DMS153 (cell line): ENCODE measurements around the gene UBASH3B.

Experiments
- DNase-seq: peaks from one replicate; lab custom pipeline; 2025; lab: John Stamatoyannopoulos, UW

The UBASH3B gene

DNA sequence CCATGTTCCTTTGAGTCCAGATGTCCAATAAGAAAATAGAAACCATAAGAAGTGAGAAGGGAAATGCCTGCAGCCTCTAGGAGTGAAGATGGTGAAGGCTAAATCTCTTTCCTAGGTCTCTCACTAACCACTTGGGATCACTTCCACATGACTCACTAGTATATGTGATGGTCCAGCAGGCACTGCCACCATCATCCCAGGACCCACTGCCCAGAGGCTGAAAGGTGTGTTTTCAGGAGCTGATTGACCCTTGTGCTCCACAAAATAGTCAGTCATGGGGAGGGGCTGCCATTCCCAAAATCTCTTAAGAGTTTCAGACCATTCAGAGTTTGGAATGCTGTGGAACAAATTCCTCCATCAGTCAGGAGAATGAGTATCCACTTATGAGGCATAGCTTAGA is 22.9 kb downstream of the UBASH3B start:
- DNase-seq = no peak

DNA sequence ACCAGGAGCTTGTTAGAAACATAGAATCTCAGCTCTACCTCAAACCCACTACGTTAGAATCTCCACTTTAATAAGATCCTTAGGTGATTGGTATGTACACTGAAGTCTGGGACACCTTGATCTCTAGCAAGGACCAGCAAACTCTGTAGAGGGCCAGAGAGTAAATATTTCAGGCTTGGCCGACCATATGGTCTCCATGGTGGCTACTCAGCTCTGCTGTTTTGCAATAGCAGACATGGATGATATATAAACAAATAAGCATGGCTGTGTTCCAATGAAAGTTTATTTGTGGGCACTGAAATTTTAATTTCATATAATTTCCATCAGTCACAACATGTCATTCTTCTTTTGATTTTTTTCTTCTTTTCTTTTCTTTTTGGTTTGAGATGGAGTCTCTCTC is 23.9 kb downstream of the UBASH3B start:
- DNase-seq = no peak

DNA sequence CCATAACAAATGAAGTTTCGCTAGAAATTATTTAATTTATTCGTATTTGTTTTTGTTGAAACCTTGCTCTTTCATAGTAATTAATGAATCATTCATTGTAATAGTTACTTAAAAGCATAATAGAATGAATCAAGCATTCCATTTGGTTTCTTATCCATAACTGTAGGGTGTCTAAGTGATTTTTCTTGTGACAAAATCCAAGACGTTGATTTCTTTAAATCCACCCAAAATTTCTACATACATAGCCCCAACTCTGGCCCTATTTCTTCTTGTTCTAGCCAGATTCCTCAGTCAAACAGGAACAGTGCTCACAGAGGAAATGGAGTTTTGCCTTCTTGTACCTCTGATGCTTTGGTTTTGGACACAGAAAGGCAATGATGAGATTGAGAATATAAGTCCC is 25.5 kb downstream of the UBASH3B start:
- no peak for DNase-seq

DNA sequence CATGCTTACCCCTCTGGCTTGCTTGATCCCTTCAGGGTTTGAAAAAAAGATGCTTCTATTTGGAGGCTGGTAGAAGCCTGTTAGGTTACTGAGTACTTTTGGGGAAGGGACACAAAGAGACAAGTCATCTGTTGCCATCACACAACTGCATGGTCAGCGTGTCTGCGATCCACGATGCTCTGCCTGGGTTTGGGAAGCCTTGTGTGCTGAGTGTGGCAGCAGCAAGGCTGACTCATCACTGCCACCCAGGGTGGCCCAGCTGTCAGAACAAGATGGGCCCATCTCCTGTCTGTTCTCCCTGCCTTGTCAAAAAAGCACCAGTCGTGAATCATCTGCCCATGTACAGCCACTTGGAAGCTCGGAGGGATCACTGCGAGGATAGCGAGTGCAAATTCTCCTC is 26.2 kb downstream of the UBASH3B start:
- DNase-seq = no peak

DNA sequence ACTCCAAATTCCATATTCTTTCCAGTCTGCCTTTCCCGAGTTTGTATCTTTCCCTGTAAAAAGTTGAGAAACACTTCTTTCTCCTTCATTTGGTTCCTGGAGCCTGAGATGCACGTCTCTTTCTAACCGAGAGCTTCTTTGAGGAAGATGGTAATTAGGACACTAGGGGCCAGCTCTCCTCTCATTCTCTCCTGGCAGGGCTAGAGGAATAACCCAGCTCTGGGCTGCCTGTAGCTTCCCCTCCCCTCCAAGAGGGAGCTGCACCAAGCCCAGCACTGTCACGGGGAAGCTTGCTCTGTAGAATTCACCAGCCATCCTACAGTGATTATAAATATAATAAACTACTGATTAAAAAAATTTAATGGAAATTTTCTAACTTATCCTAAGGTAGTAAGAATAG is 26.9 kb downstream of the UBASH3B start:
- DNase-seq = no peak

DNA sequence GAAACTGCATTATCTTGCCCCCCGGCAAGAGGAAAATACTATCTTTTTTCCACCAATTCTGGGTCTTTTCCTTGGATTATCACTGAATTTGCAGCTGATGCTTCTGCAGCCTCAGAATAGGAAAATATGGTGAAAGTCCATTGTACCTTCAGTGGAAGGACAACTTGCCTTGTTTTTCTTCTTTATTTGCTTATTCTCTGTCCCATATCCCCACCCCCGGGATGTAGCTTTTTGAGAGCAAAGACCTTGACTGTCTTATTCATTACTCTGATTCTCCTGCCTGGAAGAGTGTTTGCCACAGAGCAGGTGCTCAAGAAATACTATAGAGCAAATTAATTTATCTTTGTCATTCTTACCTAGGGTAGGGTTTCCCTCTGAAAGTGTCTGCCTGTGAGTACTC is 29.5 kb downstream of the UBASH3B start:
- no peak for DNase-seq

DNA sequence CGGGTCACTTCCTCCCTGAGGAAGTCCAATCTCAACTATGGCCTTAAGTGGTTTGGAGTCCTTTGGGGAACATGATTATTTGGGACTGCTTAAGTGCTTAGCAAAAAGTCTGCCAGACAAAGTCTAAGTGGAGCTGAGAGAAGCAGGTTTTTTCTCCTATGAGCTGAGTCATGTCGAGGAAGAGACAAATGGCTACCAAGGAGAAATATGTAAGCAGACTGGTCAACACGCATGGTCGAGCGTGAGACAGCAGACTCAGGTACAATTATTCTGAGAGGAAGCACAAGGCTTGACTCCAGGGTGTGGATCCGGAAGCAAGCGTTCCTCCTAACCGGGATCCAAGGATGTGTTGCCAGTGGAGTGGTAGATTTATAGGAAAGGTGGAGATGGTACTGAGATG is 30.6 kb downstream of the UBASH3B start:
- DNase-seq = no peak

DNA sequence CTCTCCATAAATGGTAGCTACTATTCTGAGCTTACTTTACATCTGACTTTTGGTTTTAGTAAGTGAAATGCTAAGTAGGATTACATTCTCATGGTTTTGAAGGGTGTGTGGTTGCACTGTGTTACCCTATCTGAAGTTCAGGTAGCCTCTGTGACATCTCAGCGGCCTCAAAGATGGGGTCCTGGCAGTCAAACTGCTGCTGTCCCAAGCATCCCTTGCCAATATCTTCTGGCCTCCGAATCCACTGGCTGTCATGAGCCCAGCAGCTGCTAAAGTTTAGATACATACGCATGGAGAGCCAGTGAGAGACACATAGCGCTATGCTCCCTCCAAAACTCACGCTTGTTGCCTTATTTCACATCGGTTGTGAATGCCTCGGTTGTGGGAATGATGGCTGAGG is 34.9 kb downstream of the UBASH3B start:
- no peak for DNase-seq

DNA sequence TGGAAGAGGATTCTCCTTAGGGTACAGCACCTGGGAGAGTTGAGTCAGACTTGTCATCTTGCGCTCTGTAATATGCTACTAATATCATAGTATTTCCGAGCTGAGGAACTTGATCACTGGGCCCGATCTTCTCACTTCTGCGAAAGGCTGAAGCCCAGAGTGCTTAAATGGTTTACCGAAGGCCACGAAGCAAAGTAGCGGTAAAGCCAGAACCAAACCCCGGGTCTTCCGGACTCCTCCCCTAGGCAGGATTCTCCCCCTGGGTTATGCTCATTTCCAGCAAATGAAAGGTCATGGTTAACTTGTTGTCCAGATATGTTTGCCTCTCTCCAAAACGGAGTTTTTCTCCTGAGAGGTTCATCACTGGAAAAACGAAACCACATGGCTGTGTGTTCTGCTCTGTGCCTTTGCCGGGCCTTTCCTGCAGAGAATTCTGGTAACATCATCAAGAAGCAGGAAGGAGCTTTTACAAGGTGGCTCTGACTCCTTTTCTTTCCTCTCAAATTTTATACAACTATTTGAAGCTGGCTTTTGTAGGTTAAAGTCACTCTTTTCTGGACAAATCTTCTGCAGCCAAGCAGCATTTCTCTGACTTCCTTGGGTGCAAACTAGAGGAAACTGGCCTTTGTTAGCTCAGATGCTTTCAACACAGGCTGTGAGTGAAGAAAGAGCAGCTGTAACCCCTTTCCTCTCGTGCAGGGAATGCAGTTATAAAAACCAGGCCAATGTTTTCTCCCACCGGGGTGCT is 35.5 kb downstream of the UBASH3B start:
- DNase-seq = no peak

DNA sequence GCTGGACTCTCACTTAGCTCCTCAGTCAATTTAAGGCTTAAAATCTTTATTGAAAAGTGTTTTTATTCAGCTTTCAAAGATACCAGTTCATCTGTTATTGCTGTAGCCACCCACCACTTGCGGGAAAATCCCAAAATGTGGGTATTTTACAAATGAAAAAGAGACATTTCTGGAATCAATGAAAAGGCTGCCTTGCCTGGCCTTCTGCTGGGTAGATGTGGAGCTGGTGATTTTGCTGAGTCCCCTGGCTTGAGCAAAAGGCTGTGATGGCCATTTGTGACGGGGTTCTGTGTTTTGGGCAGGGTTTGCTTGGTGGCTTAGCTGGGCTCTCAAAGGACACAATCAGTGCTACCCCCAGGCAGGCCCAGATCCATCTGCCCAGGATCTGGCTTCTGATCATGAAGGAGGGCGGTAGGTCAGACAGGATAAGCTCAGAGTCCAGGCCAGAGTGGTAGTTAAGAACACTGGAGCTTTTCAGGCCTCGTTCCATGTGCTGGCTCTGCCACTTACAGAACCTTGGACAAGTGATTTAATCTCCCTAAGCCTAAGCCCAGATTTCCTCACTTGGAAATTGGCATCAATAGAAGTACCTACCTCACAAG is 36.1 kb downstream of the UBASH3B start:
- DNase-seq = no peak

DNA sequence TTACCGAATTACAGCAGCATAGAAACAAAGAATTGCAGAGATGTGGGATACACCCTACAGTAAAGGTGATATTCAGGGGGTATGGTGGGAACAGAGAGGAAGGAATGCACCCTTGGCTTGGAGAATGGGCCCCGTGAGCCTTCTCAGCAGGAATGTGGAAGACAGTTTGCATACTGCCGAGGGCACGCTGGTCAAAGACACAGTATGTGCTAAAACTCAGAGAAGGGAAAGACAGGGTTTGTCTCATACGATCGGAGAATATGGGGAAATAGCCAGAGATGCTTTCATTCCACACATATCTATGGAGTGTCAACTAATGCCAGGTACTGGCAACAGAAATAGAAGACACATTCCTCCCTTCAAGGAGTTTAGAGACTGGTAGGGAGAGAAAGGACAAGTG is 36.9 kb downstream of the UBASH3B start:
- no peak for DNase-seq

DNA sequence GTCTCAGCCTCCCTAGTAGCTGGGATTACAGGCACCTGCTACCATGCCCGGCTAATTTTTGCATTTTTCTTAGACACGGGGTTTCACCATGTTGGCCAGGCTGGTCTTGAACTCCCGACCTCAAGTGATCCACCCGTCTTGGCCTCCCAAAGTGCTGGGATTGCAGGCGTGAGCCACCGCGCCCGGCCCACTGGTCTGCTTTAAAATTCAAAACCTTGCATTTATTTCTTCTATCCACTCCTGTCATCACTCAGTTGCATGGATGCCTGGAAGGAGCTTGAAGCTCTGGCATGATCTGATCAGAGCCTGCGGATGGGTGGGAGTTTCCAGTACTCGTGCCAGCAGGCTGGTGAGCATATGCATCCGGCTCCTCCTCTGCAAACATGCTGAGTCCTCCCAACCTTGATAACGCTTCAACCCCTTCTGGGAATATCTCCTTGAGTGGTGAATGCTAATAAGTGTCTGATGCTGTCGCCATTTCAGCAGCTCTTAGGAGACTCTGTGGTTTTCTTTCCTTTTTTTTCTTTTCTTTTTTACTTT is 39.6 kb downstream of the UBASH3B start:
- no peak for DNase-seq

DNA sequence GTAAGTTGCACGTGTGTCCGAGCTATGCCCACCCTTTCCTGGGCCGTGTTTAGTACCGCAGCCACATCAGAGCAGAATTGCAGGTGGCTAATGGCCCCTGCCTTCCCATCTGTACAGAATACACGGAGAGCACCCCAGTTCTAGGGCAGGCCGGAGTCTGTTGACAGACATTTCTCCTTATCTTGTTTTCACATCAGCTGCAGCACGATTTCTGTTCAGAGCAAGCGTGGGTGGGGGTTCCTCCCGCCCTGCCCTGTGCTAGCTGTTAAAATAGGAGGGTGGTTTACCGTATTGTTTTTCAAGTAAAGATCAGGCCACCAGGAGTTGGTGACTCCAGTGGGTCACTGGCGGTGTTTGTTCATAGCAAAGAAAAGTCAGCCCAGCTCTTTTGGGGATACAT is 41.1 kb downstream of the UBASH3B start:
- DNase-seq = no peak

DNA sequence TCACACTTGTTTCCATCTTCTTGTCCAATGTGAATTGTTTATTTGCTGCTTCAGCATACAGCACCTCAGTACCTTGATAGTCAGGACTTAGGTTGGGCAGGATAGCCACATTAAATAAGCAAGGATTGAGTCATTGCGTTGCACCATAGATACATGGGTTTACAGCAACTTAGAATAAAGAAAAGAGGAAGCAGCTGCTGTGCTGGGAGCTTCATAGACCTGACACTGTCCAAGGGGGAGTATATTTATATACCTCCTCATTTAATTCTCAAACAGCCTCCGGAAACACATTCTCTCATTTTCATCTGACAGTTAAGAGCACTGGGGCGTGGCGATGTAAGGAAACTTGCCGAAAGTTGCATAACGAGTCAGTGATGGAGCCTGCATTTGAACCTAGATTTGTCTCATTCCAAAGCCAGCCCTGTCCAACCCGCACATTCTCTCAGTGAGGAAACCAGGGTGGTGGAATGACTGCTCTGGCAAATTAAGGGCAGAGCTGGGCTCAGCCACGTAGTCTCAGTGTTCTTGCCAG is 42.2 kb downstream of the UBASH3B start:
- no peak for DNase-seq

DNA sequence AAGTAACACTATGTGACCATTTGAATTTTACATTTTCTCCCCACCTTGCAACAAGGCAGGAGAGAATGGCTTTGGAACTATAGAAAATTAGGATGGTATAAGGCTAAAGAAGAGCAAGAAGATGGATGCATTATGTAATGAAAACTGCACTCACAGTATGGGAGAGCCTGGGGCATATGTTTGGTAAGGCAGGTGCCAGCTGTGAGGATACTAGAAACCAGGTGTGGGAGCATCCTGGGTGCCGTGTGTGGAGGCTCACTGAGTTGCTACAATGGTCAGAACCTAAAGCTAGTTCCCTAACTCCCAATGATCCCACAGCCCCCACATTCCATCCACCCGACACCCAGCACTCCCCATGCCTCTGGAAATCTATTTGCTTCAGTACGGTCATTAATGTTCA is 42.9 kb downstream of the UBASH3B start:
- DNase-seq = no peak

DNA sequence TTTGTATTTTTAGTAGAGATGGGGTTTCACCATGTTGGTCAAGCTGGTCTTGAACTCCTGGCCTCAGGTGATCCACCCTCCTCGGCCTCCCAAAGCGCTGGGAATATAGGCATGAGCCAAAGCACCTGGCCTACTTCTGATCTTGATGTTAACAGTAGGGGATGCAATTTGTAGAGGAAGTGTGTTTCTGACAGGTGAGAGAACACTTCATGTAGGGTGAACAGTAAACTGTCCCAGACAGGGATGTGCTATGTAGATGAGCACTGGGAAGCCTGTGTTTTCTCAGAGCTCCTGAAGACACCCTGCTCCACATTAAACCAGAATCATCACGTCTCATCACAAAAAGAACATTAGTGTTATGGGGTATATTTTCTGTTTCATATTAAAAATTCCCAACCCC is 45.1 kb downstream of the UBASH3B start:
- no peak for DNase-seq

DNA sequence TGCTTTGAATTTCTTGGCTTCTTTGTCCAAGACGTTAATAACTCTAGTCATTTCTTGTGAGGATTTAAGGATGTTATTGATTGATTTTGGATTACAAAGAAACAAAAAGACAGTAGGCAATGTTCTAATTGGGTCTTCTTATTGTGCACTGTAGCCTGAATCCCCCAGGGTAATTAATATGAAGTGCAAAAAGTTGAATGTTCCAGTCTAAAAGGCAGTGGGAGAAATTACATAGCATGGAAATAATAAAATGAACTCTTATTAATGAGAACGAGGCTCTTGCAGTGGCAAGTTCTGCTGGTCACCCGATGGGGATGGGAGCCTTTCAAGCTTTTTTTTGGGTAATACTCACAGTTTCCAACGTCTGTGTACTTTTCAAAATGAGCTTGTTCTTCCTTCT is 45.6 kb downstream of the UBASH3B start:
- DNase-seq = no peak

DNA sequence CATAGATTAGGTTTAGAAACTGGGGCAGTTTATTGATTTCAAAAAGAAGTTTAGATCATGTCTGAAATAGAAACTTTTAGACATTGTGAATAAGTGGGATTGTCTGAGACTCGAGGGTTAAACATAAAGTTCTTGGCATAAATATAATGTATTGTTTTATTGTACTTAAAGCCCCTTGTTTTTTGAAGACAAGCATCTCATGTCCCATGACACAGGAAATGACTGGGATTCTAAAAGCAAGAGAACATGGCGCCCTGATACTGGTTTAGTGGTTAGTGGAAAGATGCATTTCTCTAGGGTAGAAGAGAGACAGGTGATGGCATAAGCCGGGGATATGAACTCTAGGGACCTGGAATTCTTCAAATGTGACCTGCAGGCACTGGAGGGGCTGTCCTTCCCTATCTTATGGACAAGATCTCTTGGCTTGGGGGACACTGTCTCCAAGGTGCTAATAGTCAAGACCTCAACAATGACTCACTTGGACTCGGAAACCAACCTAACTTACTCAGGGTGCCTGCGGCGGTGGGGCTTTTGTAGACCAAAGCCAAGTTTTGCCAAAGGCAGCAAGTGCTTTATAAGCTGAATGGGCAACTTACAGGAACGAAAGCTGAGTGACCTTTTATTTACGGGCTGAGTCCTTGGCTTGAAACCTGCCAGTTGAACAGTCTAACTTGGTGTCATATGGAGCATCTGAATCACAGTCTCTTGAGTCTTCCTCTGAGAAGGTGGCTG is 48.2 kb downstream of the UBASH3B start:
- no peak for DNase-seq

DNA sequence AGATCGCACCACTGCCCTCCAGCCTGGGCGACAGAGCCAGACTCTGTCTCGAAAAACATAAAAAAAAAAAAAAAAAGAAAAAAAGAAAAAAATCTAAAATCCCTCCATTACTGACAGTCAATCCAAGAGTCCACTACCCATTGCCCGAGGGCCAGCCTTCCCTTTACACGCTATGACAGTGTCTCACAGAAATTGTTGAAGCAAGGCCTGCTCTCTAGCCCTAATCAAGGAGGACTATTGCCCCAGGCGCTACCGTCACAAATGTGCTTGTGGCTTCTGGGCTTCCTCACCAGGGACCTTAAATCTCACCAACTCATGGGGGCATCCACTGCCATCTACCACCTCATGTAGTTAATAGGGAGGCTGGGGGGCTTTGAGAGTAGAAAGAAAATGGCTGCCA is 49.9 kb downstream of the UBASH3B start:
- no peak for DNase-seq

DNA sequence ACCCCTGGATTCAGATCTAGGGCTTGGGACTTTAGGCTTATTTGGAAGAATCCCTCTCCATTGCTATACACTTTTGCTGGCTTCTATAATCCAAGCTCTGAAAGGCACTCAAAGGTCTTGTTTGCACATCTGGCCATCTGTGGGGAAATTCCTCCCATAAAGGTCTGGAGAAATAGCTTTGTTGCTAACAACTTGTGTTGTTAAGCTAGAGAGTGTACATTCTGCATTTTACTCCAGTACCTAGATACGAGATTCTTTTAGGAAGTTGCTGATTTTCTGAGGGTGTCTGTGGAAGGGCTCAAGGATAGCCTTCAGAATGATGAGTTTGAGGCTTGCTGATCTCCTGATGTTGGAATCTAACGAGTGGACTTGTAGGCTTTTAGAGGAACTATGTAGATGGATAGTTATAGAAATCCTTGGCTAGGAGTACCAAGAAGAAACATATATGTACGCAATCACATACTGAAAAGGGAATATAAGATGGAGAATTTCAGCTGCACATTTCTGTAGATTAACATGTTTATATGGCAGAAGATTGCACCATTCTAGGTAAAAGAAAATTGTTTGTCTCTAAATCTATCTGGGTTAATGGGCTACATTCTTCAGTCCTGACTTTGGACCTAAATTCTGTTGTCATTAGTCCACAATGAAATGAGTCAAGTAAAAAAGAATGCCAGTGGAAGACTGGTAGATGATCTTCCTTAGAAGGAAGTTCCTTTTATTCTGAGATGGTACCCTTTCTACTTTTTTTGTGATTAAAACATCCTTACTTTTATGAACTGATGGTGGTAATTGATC is 51.0 kb downstream of the UBASH3B start:
- no peak for DNase-seq

DNA sequence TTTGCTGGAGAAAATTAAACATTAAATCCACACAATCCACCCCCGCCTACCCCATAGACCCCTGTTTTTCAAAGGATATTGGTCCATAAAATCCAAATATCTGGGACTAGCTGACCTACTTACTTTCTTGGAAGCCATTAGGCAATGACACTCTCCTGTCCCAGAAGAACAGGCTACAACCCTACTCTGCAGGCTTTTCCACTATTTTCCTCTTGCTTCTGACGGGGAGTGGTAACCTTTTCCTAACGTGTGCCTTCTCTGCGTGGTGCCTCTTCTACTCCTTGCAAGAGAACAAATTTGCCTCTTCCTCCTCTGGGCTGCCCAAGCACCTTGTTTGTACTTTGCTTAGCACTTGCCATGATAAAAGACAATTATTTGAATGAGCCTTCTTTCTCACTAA is 51.6 kb downstream of the UBASH3B start:
- DNase-seq = no peak

DNA sequence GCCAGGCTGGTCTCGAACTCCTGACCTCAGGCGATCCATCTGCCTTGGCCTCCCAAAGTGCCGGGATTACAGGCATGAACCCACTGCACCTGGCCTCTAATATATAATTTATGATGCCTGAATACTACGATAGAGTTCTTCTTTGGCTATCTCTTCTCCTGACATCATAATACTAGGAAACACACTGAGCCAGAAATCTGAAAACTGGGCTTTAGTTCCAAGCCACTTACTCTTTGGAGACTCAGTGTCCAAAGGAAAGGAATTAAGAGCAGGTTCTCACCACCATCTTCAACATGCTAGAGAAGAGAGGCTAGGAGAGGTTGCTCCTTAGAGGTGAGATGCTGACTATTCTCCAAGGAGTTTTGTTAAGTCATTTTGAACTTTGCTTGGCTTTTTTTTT is 52.4 kb downstream of the UBASH3B start:
- DNase-seq = no peak
